Hepatocyte (in vitro differentiated cells): ENCODE data around the gene PCID2. TPM values are rescaled to one million over a fixed set of nuclear protein-coding genes. Genes with fewer than 3 reads are reported as not detected.
A peak's percentile ranks its signal among the peaks of the same experiment; 100 is the strongest.
"Not testable (repeated sequence)": the region's sequence is repeated elsewhere in the genome, so short reads cannot be mapped to it uniquely, and the experiment has no call there.

Experiments
- DNase-seq: peaks from one replicate; pipeline ENCODE4 v3.0.0-alpha.2; 2016; ENCODE audit warnings: low spot score
- H2AFZ ChIP-seq: fragments of 200-600 bp; sonication (generic); 2 replicates; pipeline ENCODE4 v1.6.0; 2016; ENCODE audit warnings: antibody characterized with exemption, mild to moderate bottlenecking
- H3K27ac ChIP-seq: fragments of 200-600 bp; sonication (generic); 2 replicates; pipeline ENCODE4 v1.5.1; 2016; ENCODE audit warnings: mild to moderate bottlenecking
- H3K27me3 ChIP-seq: fragments of 200-600 bp; sonication (generic); 2 replicates; pipeline ENCODE4 v1.6.1; 2016
- H3K36me3 ChIP-seq: fragments of 200-600 bp; sonication (generic); replicated peaks from 2 replicates; pipeline ENCODE4 v1.5.1; 2016; ENCODE audit warnings: low read depth; ENCODE audit not compliant: insufficient read depth
- H3K4me1 ChIP-seq: fragments of 200-600 bp; sonication (generic); 2 replicates; pipeline ENCODE4 v1.5.1; 2016; ENCODE audit warnings: mild to moderate bottlenecking, moderate library complexity; ENCODE audit not compliant: insufficient read depth
- H3K4me2 ChIP-seq: fragments of 200-600 bp; sonication (generic); 2 replicates; pipeline ENCODE4 v1.6.0; 2016
- H3K4me3 ChIP-seq: fragments of 200-600 bp; sonication (generic); 2 replicates; pipeline ENCODE4 v1.5.1; 2016; ENCODE audit warnings: mild to moderate bottlenecking
- H3K79me2 ChIP-seq: fragments of 200-600 bp; sonication (generic); 2 replicates; pipeline ENCODE4 v1.6.0; 2017; ENCODE audit warnings: mild to moderate bottlenecking
- H3K9me2 ChIP-seq: fragments of 200-600 bp; sonication (generic); replicated peaks from 2 replicates; pipeline ENCODE4 v1.6.0; 2017; ENCODE audit warnings: mild to moderate bottlenecking; ENCODE audit not compliant: insufficient read depth
- H3K9me3 ChIP-seq: fragments of 200-600 bp; sonication (generic); 2 replicates; pipeline ENCODE4 v1.5.1; 2016; ENCODE audit warnings: low read depth, mild to moderate bottlenecking
- H4K20me1 ChIP-seq: fragments of 200-600 bp; sonication (generic); 2 replicates; pipeline ENCODE4 v1.6.0; 2016; ENCODE audit warnings: mild to moderate bottlenecking; ENCODE audit not compliant: insufficient read depth, poor library complexity, severe bottlenecking
- EZH2 ChIP-seq: fragments of 200-600 bp; sonication (generic); IDR thresholded peaks from 2 replicates; pipeline ENCODE4 v1.6.1; 2016; ENCODE audit warnings: antibody characterized with exemption, mild to moderate bottlenecking, borderline replicate concordance
- EZH2phosphoT487 ChIP-seq: fragments of 200-600 bp; sonication (generic); IDR thresholded peaks from one replicate; pipeline ENCODE4 v1.6.1; 2018; ENCODE audit warnings: antibody characterized with exemption, mild to moderate bottlenecking, low read depth, moderate library complexity; ENCODE audit not compliant: unreplicated experiment, severe bottlenecking
- WGBS: methylation state at CpG from one replicate; pipeline ENCODE4 v1.1.6; 2016; ENCODE audit warnings: low lambda C conversion rate; ENCODE audit errors: missing lambda C conversion rate; 5-methylcytosine and 5-hydroxymethylcytosine counted together
- polyA plus RNA-seq: library from polyadenylated mRNA; unstranded; fragments of >200 nt; fragmentation: Nextera tagmentation; extraction: Ambion mirVana; gene quantifications from 2 replicates; pipeline ENCODE4 v1.2.1, GENCODE V29; 2016
- total RNA-seq: library from RNA; depleted of rRNA; stranded (reverse); fragments of >200 nt; gene quantifications from 2 replicates; pipeline ENCODE4 v1.2.3, GENCODE V29; 2014
- TF ChIP-seq, protein P1 (sequence below): fragments of 200-600 bp; sonication (generic); IDR thresholded peaks from 2 replicates; pipeline ENCODE4 v1.5.1; 2016; ENCODE audit warnings: antibody characterized with exemption, mild to moderate bottlenecking; ENCODE audit not compliant: poor library complexity

Gene PCID2
- total and polyA plus RNA-seq, 2 experiments from 2014 or later: 47.5 to 55.4 TPM

- DNase-seq: no peak
- Histone ChIP-seq H3K4me1 (peaks cover 5% of the 10 kb centered on the region), H4K20me1 (no peaks in the 10 kb centered on the region), H3K4me2 (no peak overlapping the region), H3K36me3 (no peaks in the 10 kb centered on the region), H3K79me2 (no peaks in the 10 kb centered on the region), H3K4me3 (no peak overlapping the region), H3K27me3 (peaks cover 9% of the 10 kb centered on the region), H3K9me2 (no peaks in the 10 kb centered on the region), H2AFZ (no peak overlapping the region), H3K27ac (no peak overlapping the region), H3K9me3 (no peaks in the 10 kb centered on the region)
- 92% methylated on average over 12 of the region's 12 CpGs for WGBS
- no peak for TF ChIP-seq EZH2phosphoT487
- TF ChIP-seq, protein P1, sequence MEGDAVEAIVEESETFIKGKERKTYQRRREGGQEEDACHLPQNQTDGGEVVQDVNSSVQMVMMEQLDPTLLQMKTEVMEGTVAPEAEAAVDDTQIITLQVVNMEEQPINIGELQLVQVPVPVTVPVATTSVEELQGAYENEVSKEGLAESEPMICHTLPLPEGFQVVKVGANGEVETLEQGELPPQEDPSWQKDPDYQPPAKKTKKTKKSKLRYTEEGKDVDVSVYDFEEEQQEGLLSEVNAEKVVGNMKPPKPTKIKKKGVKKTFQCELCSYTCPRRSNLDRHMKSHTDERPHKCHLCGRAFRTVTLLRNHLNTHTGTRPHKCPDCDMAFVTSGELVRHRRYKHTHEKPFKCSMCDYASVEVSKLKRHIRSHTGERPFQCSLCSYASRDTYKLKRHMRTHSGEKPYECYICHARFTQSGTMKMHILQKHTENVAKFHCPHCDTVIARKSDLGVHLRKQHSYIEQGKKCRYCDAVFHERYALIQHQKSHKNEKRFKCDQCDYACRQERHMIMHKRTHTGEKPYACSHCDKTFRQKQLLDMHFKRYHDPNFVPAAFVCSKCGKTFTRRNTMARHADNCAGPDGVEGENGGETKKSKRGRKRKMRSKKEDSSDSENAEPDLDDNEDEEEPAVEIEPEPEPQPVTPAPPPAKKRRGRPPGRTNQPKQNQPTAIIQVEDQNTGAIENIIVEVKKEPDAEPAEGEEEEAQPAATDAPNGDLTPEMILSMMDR: no peak
- no peak for TF ChIP-seq EZH2
These were observed 44.0 kb downstream of the PCID2 start for GRCh38 chr13:113164492-113164891.

- H3K4me1 ChIP-seq: peaks cover 3% of the 10 kb centered on the region
- H2AFZ ChIP-seq: no peak overlapping the region
- H3K36me3 ChIP-seq: no peaks in the 10 kb centered on the region
- peaks cover 9% of the 10 kb centered on the region for H3K27me3 ChIP-seq
- DNase-seq: peak; percentile 4
- H3K79me2 ChIP-seq: no peaks in the 10 kb centered on the region
- no peaks in the 10 kb centered on the region for H4K20me1 ChIP-seq
- H3K9me3 ChIP-seq: no peaks in the 10 kb centered on the region
- no peaks in the 10 kb centered on the region for H3K9me2 ChIP-seq
- no peak overlapping the region for H3K27ac ChIP-seq
- H3K4me3 ChIP-seq: no peak overlapping the region
- no peak overlapping the region for H3K4me2 ChIP-seq
- no peak for TF ChIP-seq EZH2phosphoT487
- WGBS: 44% methylated on average over 21 of the region's 25 CpGs
These were observed 45.4 kb downstream of the PCID2 start for GRCh38 chr13:113162783-113163685.

DNA sequence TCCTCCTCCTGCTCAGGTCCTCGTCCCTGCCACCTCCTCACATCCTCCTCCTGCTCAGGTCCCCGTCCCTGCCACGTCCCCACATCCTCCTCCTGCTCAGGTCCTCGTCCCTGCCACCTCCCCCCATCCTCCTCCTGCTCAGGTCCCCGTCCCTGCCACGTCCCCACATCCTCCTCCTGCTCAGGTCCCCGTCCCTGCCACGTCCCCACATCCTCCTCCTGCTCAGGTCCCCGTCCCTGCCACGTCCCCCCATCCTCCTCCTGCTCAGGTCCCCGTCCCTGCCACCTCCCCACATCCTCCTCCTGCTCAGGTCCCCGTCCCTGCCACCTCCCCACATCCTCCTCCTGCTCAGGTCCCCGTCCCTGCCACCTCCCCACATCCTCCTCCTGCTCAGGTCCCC is 46.5 kb downstream of the PCID2 start:
- not testable (repeated sequence) for H4K20me1 ChIP-seq, DNase-seq, H3K27me3 ChIP-seq, H3K79me2 ChIP-seq, H3K4me2 ChIP-seq, H3K4me1 ChIP-seq, H2AFZ ChIP-seq, H3K27ac ChIP-seq, H3K4me3 ChIP-seq, H3K9me3 ChIP-seq, H3K36me3 ChIP-seq, H3K9me2 ChIP-seq
- no CpG with 5 or more reads among the region's 13 CpGs for WGBS

DNA sequence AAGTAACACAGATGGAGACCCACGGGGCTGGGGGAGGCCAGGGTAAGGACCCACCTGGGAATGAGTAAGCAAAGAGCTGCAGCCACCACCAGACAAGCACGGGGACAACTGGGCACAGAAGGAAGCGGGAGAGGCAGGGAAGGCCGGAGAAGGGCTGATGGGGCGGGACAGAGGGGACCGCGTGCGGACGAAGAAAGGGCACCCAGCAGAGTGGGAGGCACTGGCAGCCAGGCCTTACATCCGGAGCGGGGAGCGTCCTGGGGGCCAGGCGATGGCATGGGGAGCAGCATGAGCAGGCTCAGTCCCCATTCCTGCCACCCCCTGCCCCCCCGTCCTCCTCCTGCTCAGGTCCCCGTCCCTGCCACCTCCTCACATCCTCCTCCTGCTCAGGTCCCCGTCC is 47.0 kb downstream of the PCID2 start:
- Histone ChIP-seq H3K4me3 (no peak overlapping the region), H3K4me1 (peaks cover 3% of the 10 kb centered on the region), H3K4me2 (no peak overlapping the region), H4K20me1 (no peaks in the 10 kb centered on the region), H3K9me2 (no peaks in the 10 kb centered on the region), H3K27ac (no peak overlapping the region), H3K9me3 (no peaks in the 10 kb centered on the region), H2AFZ (no peak overlapping the region), H3K79me2 (no peaks in the 10 kb centered on the region), H3K36me3 (no peaks in the 10 kb centered on the region), H3K27me3 (peaks cover 9% of the 10 kb centered on the region)
- TF ChIP-seq EZH2 (no peak), EZH2phosphoT487 (no peak)
- DNase-seq: no peak
- 61% methylated on average over 3 of the region's 16 CpGs for WGBS

- Histone ChIP-seq H2AFZ (no peak overlapping the region), H3K4me3 (no peak overlapping the region), H4K20me1 (no peaks in the 10 kb centered on the region), H3K9me3 (no peaks in the 10 kb centered on the region), H3K9me2 (no peaks in the 10 kb centered on the region), H3K36me3 (no peaks in the 10 kb centered on the region), H3K27ac (no peak overlapping the region), H3K79me2 (no peaks in the 10 kb centered on the region), H3K4me1 (peaks cover 3% of the 10 kb centered on the region), H3K27me3 (peaks cover 9% of the 10 kb centered on the region), H3K4me2 (no peak overlapping the region)
- TF ChIP-seq, protein P1: no peak
- no peak for TF ChIP-seq EZH2phosphoT487
- TF ChIP-seq EZH2: no peak
- 84% methylated on average over 12 of the region's 12 CpGs for WGBS
- no peak for DNase-seq
These were observed 47.5 kb downstream of the PCID2 start for GRCh38 chr13:113160983-113161382.
